HG02981 (cell line): ENCODE data around the gene SNAPC5.
"Not testable (repeated sequence)": the region's sequence is repeated elsewhere in the genome, so short reads cannot be mapped to it uniquely, and the experiment has no call there.

Source experiments
- ATAC-seq: cut with Tn5 transposase; IDR thresholded peaks from one replicate; pipeline ENCODE4 v1.9.1; 2021; ENCODE audit warnings: mild to moderate bottlenecking, moderate library complexity; ENCODE audit not compliant: unreplicated experiment

Gene SNAPC5, protein sequence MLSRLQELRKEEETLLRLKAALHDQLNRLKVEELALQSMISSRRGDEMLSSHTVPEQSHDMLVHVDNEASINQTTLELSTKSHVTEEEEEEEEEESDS

GRCh38 chr15:66497502-66498455, at the start of gene SNAPC5:
TSS of gene SNAPC5 (minus strand) at chr15:66497762. CDS start at chr15:66497731, 31 bp downstream.
- ATAC-seq: peak; percentile 92

GRCh38 chr15:66545255-66545654, 47.7 kb upstream of the SNAPC5 start:
- ATAC-seq: no peak

GRCh38 chr15:66542896-66543295, 45.3 kb upstream of the SNAPC5 start:
- no peak for ATAC-seq

DNA sequence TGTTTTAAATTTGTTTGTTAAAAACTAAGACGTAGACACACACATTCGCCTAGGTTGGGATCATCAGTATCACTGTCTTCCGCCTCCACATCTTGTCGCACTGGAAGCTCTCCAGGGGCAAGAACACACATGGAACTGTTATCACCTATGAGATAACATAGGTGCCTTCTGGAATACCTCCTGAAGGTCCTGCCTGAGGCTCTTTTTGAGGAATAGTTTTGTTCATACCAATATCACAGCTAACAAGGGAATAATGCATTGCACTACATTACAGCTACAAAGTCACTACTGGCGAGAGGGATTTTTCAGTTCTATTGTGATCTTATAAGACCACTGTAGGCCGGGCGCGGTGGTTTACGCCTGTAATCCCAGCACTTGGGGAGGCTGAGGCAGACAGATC, 37.5 kb upstream of the SNAPC5 start:
- no peak for ATAC-seq

DNA sequence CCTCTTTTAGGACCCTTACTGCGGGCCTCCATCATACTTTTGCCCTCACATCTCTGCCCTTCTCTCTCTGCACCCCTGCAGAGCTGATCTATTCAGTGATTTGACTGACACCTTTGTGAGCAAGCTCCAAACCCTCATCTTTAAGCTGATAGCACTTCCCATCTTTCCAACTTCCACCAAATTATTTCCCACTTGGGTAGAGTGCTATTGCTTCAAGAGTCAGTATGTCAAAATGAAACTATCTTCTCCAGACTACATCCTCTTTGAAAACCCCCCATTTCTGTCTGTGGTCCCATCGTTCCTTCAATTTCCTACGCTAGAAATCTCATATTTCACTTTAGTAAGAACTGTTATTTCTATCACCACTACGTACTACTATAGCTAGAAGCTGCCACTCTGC, 27.3 kb upstream of the SNAPC5 start:
- ATAC-seq: no peak

DNA sequence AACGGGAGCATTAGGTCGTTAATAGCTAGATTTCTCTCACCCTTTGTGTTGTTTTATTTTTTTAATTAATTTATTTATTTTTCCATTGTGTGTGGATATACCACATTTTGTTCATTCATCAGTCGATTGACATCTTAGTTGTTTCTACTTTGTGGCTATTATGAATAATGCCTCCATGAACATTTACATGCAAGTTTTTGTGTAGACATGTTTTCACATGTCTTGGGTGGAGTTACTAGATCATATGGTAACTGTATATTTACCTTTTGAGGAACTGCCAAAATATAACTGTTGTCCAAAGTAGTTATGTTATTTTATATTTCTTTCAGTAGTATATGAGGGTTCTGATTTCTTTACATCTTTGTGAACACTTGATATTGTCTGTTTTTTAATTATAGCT, 26.4 kb upstream of the SNAPC5 start:
- ATAC-seq: no peak

GRCh38 chr15:66515901-66516322, 18.4 kb upstream of the SNAPC5 start:
- ATAC-seq: no peak

GRCh38 chr15:66514586-66514985, 17.0 kb upstream of the SNAPC5 start:
- ATAC-seq: no peak

DNA sequence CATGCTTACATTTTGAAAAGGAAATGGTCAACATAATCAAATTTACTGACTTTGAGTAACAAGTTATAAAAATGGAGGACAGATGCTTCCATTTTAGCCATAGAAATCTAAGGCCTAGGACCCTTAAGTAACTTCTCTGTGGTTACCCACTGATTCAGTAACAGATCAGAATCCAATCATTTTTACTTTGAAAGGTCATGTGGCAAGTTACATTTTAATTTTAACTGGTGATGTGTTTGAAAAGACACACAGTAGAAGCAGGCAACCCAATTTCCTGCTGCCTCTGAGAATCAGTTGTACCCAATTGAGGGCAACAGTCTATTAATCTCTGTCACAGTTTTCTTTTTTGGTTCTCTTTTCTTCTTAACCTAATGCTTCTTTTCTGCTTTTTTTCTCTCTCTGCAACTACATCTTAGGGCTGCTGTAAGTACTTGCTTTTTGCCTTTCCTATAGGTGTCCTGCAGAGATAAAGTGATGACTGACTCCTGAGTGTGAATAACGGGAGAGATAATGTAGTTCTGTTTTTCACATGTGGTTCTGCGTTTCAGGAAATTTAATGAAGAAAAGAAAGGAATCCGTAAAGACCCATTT, 10.8 kb upstream of the SNAPC5 start:
- ATAC-seq: no peak

DNA sequence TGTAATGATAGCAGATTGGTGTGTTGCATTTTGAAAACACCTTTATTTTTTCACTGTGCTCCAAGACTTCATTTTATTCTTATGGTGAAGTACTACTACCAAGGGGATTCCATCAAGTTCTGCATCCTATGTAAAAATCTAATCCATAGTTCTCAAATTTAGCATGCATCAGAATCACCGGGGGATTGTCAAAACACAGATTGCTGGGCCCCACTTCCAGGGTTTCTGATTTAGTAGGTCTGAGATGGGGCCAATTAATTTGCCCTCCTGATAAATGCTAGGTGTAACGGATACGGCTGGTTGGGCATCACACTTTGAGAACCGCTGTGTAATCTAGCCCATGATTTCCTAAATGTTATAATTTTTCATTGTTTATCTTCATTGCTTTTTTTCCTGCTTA, 8.3 kb upstream of the SNAPC5 start:
- ATAC-seq: no peak

DNA sequence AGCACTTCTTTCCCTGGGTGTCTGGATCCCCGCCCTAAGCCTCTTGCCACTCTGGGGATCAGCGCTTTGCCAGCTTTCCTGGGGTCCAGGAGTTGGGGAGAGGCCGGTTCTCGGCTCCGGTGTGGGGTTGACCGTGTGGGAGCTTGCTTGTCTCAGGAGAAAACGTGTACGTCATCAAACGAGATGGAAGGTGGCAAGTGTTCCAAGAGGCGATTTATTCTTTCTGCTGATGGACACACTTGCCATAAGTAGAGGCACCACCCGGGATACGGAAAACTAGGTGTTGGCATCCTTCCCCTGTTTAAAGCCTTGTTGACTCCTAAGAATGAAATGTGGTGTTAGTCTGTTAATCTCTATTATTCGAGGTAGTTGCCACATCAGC, 7.9 kb upstream of the SNAPC5 start:
- ATAC-seq: peak; percentile 9

DNA sequence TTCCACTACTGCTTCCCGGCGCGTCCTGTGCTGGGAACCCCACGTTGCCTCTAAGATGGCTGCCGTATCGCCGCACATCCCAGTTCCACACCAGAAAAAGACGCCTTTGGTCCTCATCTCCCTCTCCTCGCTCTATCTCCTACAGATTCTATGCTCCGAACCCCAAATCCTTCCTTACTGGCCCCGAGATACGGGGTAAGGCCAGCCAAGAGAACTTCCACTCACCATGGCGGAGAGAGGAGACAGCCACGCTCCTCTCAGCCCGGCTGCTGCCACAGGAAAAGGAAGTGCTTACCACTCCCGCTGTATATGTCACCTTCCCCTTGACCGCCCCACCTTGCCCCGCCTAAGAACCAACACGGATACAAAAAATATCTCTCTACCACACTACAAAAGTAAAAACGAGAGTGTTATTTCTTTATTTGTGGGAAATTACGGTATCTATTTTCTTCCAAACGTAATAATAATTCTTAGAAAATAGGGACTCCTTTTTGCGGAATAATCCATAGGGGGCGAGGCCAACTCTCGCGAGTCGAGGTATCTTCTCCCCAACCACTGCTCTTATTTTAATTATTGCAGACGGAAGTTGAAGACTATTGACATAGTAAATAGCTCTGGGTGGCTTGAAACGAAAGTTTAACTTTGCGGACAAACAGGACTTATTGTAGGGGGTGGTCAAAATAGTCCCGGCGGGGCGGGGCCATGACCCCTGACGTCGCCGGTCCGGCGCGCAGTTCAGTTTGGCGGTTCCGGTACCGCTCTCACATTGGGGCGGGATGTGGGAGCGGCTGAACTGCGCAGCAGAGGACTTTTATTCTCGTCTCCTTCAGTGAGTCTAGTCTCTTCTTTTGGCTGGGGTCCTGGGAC, 7.2 kb upstream of the SNAPC5 start, which contains the start of the genes RPL4 and ZWILCH:
Gene RPL4 (minus strand): TSS at position 293 of the 867 bp plus-strand sequence. CDS start 65 bp downstream, at position 228.
Gene ZWILCH (plus strand): TSS at position 764 of the 867 bp plus-strand sequence. CDS start 13 bp downstream, at position 777.
- ATAC-seq: peak; percentile 80

DNA sequence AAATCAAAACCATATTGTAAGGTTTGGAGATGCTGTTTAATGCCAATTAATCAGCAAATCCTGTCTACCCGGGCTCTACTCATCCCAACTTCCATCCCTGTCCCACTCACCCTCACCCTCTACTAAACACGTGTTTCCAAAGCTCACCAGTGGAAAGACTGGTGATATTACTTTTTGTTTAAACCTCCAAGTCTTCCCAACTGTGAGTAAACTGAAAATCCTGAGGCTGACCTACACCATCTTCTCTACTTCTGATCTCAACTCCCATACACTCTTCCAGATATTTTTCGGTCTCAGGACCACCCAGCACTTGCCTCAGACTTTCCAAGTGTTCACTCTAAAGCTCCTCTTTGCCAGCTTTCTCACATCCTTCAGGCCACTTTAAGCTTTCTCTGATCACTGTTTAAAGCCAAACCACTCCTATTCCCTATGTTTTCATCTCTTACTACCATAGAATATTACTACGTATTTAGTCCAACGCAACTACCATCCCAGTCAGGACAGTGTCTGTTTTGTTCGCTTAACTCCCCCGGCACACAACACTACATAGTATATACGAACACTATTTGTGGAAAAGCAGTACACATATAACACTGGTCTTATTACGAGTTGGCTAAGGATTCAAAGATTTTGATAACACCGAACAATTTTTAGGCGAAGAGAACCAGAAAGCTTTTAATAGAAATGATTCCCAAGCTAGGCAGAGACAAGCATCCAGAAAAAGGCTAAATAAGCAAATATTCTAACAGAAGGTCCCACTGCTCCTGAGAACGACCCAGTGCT, 6.4 kb upstream of the SNAPC5 start:
- ATAC-seq: no peak

DNA sequence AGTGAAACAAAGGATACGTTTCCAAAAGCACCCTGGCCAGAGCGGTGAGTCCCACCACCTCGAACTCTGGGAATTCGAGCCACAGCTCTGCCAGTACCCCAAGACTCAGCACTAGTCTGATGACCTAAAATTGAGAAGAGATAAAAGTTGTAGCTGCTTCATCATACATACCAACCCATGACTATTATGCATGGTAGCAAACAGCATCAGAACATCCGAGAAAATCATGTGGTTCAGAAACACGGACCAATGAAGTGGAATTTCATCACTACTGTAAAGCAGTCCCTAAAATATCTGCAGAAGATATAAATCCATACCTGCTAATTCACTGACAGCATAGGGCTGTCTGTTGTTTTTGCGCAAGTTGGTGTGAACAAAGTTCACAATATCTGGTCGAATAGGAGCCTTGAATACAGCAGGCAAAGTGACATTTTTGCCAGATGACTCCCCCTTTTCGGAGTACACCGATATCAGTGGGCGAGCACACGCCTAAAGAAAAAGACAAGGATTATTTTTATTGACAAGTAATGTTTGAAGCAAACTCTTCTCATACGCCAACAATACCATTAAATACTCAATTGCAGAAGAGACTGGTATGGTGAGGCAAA, 5.6 kb upstream of the SNAPC5 start:
- ATAC-seq: not testable (repeated sequence)

DNA sequence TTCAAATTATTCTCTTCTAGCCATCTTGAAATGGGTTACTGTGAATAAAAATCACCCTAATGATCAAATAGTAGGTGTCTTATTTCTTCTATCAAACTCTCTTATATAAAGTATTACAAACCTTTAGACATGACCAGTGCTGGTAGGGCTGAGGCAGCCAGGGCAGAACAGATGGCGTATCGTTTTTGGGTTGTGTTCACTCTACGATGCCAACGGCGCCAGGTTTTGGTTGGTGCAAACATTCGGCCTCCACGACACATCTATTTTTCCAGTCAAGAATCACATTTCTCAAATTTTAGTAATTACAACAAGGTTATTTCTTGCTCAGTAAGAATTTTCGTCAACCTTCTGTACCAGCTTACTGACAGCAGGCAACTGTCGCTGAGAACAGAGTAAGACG, 4.9 kb upstream of the SNAPC5 start:
- no peak for ATAC-seq

- ATAC-seq: not testable (repeated sequence)
Measured at GRCh38 chr15:66500346-66500745, 2.8 kb upstream of the SNAPC5 start.

DNA sequence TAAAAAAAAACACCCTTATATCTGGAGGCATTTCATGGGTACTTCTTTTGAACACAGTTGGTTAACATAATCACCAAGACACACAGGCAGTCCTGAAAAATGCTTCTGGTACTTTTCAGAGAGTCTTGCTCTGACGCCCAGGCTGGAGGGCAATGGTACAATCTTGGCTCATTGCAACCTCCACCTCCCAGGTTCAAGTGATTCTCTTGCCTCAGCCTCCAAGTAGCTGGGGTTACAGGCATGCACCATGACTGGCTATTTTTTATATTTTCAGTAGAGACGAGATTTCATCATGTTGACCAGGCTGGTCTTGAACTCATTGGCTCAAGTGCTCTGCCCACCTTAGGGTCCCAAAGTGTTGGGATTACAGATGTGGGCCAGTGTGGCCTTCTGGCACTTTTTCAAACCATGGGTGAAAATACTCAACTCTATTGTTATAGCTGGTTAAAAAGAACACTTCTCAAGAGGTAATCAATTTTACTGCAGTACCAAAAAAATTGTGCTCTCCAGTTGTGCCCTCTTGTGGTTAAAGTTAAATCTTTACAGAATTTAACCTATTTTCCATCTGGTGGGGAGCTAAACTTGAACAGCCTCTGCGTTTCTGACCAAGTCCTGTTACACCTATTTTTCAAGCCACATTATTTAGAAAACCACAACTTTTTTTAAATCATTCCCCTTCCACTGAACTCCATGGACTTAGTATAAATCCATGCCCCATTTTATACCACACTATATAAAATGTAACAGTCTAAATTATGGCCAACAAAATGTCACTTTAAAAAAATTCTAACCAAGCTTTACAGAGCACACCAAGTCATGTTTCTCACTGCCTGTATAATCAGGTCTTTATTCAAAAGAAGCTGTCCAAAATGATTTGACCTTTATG, 1.2 kb upstream of the SNAPC5 start:
- ATAC-seq: no peak

- ATAC-seq: peak; percentile 16
Measured at GRCh38 chr15:66496951-66497501, 536 bp downstream of the SNAPC5 start.
